Measurements from ENCODE around the gene C9orf57. TPM values are rescaled to one million over a fixed set of nuclear protein-coding genes. Genes with fewer than 3 reads are reported as not detected.
"Not testable (repeated sequence)": the region's sequence is repeated elsewhere in the genome, so short reads cannot be mapped to it uniquely, and the experiment has no call there.

Gene C9orf57
- total and polyA plus RNA-seq, 2 of the 13 experiments (the other 11 are each of a cell fraction or from before 2014, with no cell fraction given): 0.09 TPM; not detected in 1

- POLR2A ChIA-PET: no interaction called here
- DNase-seq (ENCODE audit: low spot score) (no peak), FAIRE-seq (no peak), ATAC-seq (no peak)
- TF ChIP-seq ZNF3 (CRISPR knock-in tag; IDR thresholded peaks at IDR 0.05) (no peak), ZKSCAN8 (CRISPR knock-in tag; IDR thresholded peaks at IDR 0.05; ENCODE audit: borderline replicate concordance) (no peak), FOXK1 (CRISPR knock-in tag; IDR thresholded peaks at IDR 0.05; ENCODE audit: borderline replicate concordance, low read depth) (no peak), DR1 (CRISPR knock-in tag; IDR thresholded peaks at IDR 0.05) (no peak), ZNF792 (CRISPR knock-in tag; IDR thresholded peaks at IDR 0.05) (no peak), PAX8 (CRISPR knock-in tag; IDR thresholded peaks at IDR 0.05; ENCODE audit: borderline replicate concordance) (no peak), TERF1 (CRISPR knock-in tag; IDR thresholded peaks at IDR 0.05) (no peak), ZNF788 (CRISPR knock-in tag; IDR thresholded peaks at IDR 0.05; ENCODE audit: borderline replicate concordance) (no peak), MED1 (CRISPR knock-in tag; IDR thresholded peaks at IDR 0.05) (no peak)
- H3K4me2 ChIP-seq (ENCODE audit: low read depth, low read length): no peak overlapping the region
- H3K27ac ChIP-seq (ENCODE audit: extremely low read length, insufficient read depth, low read length): no peak overlapping the region
- H3K9me3 ChIP-seq (ENCODE audit: low read length): no peaks in the 10 kb centered on the region
- H3K4me1 ChIP-seq (ENCODE audit: insufficient read depth, low read length): no peaks in the 10 kb centered on the region
- in situ Hi-C loops (cut with HindIII; ENCODE audit: extremely low pct_ligation_motif_present, low pct_unique_long_range_greater_than_20kb) (no loop called here), intact Hi-C loops (cut with micrococcal nuclease; ENCODE audit: unreplicated experiment) (no loop called here)
- WGBS (ENCODE audit: low lambda C conversion rate): 6% methylated on average over 2 of the region's 2 CpGs
- H3K27me3 ChIP-seq (ENCODE audit: control insufficient read depth in 1 of 2, insufficient read depth in 2 of 2, low read length in 2 of 2): no peaks in the 10 kb centered on the region
- no peak overlapping the region for H2AFZ ChIP-seq (ENCODE audit: low read length)
- CTCF ChIA-PET (ENCODE audit: low intra/inter-chr PET ratio, low total read pairs): no interaction called here
- H3K9ac ChIP-seq (ENCODE audit: insufficient read depth, low read depth, low read length): no peak overlapping the region
- no peaks in the 10 kb centered on the region for H4K20me1 ChIP-seq (ENCODE audit: insufficient read depth, low read length)
- H3K36me3 ChIP-seq (replicated peaks in 1 of 2; ENCODE audit: control insufficient read depth in 1 of 2, insufficient read depth in 2 of 2, low read length in 2 of 2): no peaks in the 10 kb centered on the region
- H3K4me3 ChIP-seq (replicated peaks in 1 of 3; ENCODE audit: insufficient read depth in 1 of 3, low read depth in 2 of 3, low read length in 3 of 3): no peak overlapping the region
- no peaks in the 10 kb centered on the region for H3K79me2 ChIP-seq (ENCODE audit: insufficient read depth, low read length)
- BruUV-seq (replicated peaks): no TSS peak
Observed at GRCh38 chr9:72082536-72082935, 22.1 kb upstream of the C9orf57 start.

DNA sequence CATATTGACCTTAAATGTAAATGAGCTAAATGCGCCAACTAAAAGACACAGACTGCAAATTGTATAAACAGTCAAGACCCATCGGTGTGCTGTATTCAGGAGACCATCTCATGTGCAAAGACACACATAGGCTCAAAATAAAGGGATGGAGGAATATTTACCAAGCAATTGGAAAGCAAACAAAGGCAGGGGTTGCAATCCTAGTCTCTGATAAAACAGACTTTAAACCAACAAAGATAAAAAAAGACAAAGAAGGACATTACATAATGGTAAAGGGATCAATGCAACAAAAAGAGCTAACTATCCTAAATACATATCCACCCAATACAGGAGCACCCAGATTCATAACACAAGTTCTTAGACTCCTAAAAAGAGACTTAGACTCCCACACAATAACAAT, 14.3 kb upstream of the C9orf57 start:
- in situ Hi-C loops (cut with HindIII; ENCODE audit: extremely low pct_ligation_motif_present, low pct_unique_long_range_greater_than_20kb); H3K27me3 ChIP-seq (ENCODE audit: control insufficient read depth in 1 of 2, insufficient read depth in 2 of 2, low read length in 2 of 2); BruUV-seq (replicated peaks); H3K4me1 ChIP-seq (ENCODE audit: insufficient read depth, low read length); ATAC-seq; H3K9ac ChIP-seq (ENCODE audit: insufficient read depth, low read depth, low read length); intact Hi-C loops (cut with micrococcal nuclease; ENCODE audit: unreplicated experiment); POLR2A ChIA-PET; H4K20me1 ChIP-seq (ENCODE audit: insufficient read depth, low read length); H3K4me3 ChIP-seq (replicated peaks in 1 of 3; ENCODE audit: insufficient read depth in 1 of 3, low read depth in 2 of 3, low read length in 3 of 3); H3K36me3 ChIP-seq (replicated peaks in 1 of 2; ENCODE audit: control insufficient read depth in 1 of 2, insufficient read depth in 2 of 2, low read length in 2 of 2); H2AFZ ChIP-seq (ENCODE audit: low read length); H3K9me3 ChIP-seq (ENCODE audit: low read length); CTCF ChIA-PET (ENCODE audit: low intra/inter-chr PET ratio, low total read pairs); H3K27ac ChIP-seq (ENCODE audit: extremely low read length, insufficient read depth, low read length); H3K4me2 ChIP-seq (ENCODE audit: low read depth, low read length); H3K79me2 ChIP-seq (ENCODE audit: insufficient read depth, low read length): not testable (repeated sequence)
- DNase-seq (ENCODE audit: low spot score): peak; percentile 25
- WGBS (ENCODE audit: low lambda C conversion rate): 2% methylated on average over 2 of the region's 2 CpGs
- FAIRE-seq: peak; percentile 44
- TF ChIP-seq, protein P1, sequence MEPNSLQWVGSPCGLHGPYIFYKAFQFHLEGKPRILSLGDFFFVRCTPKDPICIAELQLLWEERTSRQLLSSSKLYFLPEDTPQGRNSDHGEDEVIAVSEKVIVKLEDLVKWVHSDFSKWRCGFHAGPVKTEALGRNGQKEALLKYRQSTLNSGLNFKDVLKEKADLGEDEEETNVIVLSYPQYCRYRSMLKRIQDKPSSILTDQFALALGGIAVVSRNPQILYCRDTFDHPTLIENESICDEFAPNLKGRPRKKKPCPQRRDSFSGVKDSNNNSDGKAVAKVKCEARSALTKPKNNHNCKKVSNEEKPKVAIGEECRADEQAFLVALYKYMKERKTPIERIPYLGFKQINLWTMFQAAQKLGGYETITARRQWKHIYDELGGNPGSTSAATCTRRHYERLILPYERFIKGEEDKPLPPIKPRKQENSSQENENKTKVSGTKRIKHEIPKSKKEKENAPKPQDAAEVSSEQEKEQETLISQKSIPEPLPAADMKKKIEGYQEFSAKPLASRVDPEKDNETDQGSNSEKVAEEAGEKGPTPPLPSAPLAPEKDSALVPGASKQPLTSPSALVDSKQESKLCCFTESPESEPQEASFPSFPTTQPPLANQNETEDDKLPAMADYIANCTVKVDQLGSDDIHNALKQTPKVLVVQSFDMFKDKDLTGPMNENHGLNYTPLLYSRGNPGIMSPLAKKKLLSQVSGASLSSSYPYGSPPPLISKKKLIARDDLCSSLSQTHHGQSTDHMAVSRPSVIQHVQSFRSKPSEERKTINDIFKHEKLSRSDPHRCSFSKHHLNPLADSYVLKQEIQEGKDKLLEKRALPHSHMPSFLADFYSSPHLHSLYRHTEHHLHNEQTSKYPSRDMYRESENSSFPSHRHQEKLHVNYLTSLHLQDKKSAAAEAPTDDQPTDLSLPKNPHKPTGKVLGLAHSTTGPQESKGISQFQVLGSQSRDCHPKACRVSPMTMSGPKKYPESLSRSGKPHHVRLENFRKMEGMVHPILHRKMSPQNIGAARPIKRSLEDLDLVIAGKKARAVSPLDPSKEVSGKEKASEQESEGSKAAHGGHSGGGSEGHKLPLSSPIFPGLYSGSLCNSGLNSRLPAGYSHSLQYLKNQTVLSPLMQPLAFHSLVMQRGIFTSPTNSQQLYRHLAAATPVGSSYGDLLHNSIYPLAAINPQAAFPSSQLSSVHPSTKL (CRISPR knock-in tag; IDR thresholded peaks at IDR 0.05): peak; percentile 89
- peak; percentile 67; the same call in 1 of the 2 replicates for TF ChIP-seq ZNF503 (CRISPR knock-in tag; IDR thresholded peaks at IDR 0.05)
- TF ChIP-seq SAP130 (CRISPR knock-in tag; IDR thresholded peaks at IDR 0.05; ENCODE audit: low read depth): 0 out of 2 replicates have a peak, but pooled peaks have one; percentile 17
- peak; percentile 19; the same call in 1 of the 2 replicates for TF ChIP-seq ZMYM4 (CRISPR knock-in tag; IDR thresholded peaks at IDR 0.05)
- TF ChIP-seq GATAD2A (CRISPR knock-in tag; IDR thresholded peaks at IDR 0.05): peak; percentile 87

All from HepG2 (cell line).